ENCODE data around the gene ACCSL. TPM values are rescaled to one million over a fixed set of nuclear protein-coding genes. Genes with fewer than 3 reads are reported as not detected.

ACCSL gene
- not detected in 2 replicates for total RNA-seq (ENCODE audit: low replicate concordance)
- long read RNA-seq: 0 reads

DNA sequence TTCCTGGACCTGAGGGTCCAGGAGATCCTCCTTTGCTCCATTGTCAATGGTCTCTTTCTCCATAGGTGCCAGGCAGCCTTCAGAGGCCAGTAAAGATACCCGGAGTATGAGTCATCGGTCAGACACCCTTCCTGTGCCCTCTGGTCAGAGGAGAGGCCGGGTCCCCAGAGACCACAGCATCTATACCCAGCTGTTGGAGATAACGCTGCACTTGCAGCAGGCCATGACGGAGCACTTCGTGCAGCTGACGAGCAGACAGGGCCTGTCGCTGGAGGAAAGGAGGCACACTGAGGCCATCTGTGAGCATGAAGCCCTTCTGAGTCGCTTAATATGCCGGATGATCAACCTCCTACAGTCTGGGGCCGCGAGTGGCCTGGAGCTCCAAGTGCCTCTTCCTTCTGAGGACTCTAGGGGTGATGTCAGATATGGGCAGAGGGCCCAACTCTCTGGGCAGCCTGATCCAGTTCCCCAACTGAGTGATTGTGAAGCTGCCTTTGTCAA lies at the start of gene ACCSL:
ACCSL (plus strand) TSS at position 51 of the 501 bp plus-strand sequence; CDS start at position 107, 56 bp downstream.
- Mint-ChIP-seq H3K27ac (no peak within 1 kb of the TSS), H3K4me1 (ENCODE audit: unreplicated experiment) (no peaks in the 10 kb centered on the region), H3K4me3 (no peak within 1 kb of the TSS), H3K9me3 (no peaks in the 10 kb centered on the region), H3K36me3 (no peaks in the 10 kb centered on the region), H3K27me3 (peaks cover 46% of the 10 kb centered on the region)
- no peak for DNase-seq (ENCODE audit: extremely low spot score, unreplicated experiment)
- TF ChIP-seq, protein P1, sequence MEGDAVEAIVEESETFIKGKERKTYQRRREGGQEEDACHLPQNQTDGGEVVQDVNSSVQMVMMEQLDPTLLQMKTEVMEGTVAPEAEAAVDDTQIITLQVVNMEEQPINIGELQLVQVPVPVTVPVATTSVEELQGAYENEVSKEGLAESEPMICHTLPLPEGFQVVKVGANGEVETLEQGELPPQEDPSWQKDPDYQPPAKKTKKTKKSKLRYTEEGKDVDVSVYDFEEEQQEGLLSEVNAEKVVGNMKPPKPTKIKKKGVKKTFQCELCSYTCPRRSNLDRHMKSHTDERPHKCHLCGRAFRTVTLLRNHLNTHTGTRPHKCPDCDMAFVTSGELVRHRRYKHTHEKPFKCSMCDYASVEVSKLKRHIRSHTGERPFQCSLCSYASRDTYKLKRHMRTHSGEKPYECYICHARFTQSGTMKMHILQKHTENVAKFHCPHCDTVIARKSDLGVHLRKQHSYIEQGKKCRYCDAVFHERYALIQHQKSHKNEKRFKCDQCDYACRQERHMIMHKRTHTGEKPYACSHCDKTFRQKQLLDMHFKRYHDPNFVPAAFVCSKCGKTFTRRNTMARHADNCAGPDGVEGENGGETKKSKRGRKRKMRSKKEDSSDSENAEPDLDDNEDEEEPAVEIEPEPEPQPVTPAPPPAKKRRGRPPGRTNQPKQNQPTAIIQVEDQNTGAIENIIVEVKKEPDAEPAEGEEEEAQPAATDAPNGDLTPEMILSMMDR (conservative IDR thresholded peaks at IDR 0.05): no peak

DNA sequence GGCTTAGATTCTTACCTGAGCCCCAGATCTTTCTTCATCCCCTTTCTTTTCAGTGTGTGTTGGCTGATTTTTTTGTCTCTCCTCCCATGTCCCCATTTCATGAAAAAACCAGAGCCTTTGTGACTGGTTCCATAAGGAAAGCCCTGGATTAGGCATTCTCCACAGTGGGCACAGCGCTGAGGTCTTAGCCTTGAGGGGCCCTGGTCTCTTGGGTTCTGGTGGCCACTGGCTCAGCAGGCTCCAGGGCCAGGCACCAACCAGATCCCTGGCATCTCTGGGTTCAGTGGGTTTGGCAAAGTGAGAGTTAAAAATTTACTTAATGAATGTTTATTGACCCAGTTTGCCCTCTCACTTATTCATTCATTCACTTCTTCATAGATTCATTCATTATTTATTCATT lies 49.5 kb upstream of the ACCSL start:
- peaks cover 26% of the 10 kb centered on the region for H3K4me1 Mint-ChIP-seq (ENCODE audit: unreplicated experiment)
- H3K4me3 Mint-ChIP-seq: no peak overlapping the region
- DNase-seq (ENCODE audit: extremely low spot score, unreplicated experiment): no peak
- H3K9me3 Mint-ChIP-seq: no peaks in the 10 kb centered on the region
- peaks cover 5% of the 10 kb centered on the region for H3K27me3 Mint-ChIP-seq
- no peaks in the 10 kb centered on the region for H3K36me3 Mint-ChIP-seq
- no peak overlapping the region for H3K27ac Mint-ChIP-seq
- TF ChIP-seq, protein P1 (conservative IDR thresholded peaks at IDR 0.05): no peak

DNA sequence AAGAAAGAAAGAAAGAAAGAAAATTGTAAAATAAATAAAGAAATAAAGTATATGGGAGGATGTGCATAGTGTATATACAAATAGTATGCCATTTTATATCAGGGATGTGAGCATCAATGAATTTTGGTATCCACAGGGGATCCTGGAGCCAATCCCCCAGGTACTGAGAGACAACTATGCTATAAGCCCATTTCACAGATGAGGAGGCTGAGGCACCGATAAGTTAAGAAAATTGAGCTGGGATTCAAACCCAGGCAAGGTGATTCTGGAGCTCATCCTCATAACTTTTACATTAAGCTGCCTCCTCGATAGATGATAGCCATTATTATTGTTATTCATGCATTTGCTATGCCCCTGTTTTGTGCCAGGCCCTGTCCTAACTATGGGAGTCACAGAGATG lies 47.0 kb upstream of the ACCSL start:
- TF ChIP-seq, protein P1 (conservative IDR thresholded peaks at IDR 0.05): no peak
- Mint-ChIP-seq H3K27ac (no peak overlapping the region), H3K27me3 (no peaks in the 10 kb centered on the region), H3K4me1 (ENCODE audit: unreplicated experiment) (peaks cover 39% of the 10 kb centered on the region), H3K9me3 (no peaks in the 10 kb centered on the region), H3K36me3 (no peaks in the 10 kb centered on the region), H3K4me3 (peak overlapping the region; percentile 36)
- DNase-seq (ENCODE audit: extremely low spot score, unreplicated experiment): no peak

DNA sequence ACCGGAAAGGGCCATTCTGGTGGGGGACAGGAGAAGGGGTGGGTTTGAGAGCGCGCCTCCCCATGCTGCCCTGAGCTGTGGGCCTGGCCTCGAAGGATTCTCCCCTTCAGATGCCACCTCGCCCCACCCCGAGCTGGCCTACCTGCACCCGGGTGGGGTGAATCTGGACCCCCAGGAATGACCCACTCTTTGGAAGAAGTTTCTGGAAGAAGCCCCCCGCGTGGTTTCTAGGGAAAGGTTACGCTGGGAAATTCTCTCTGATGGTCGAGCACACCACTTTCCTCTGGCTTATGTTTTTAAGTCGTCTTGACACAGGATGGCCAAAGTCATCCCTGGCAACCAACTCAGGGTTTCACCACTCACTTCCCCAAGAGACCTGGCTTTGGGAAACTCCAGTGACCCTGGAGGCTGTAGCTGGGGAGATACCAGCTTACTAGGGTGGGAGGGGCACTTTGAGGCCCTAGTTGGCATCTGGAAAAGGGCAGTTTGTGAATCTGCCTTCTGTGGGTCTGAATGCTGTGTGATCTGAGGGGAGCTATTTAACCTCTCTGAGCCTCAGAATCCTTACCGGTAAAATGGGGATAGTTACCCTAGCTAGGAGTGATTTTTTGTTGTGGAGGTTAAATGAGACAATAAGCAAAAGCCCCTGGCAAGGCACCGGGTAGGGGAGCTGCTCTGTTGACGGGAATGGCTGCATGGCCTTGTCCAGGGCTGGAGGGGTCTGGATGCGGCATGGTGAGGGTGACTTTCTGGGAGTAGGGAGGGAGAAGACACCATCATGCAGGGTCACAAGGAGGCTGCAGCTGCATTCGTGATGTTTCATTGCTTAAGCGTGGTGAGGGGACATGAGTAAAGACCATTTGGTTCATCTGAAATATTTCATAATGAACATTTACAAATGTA lies 45.3 kb upstream of the ACCSL start:
- H3K27me3 Mint-ChIP-seq: no peaks in the 10 kb centered on the region
- no peaks in the 10 kb centered on the region for H3K9me3 Mint-ChIP-seq
- H3K27ac Mint-ChIP-seq: no peak overlapping the region
- no peak overlapping the region for H3K4me3 Mint-ChIP-seq
- peak; percentile 52 for DNase-seq (ENCODE audit: extremely low spot score, unreplicated experiment)
- TF ChIP-seq, protein P1 (conservative IDR thresholded peaks at IDR 0.05): no peak
- no peaks in the 10 kb centered on the region for H3K36me3 Mint-ChIP-seq
- peaks cover 37% of the 10 kb centered on the region for H3K4me1 Mint-ChIP-seq (ENCODE audit: unreplicated experiment)

DNA sequence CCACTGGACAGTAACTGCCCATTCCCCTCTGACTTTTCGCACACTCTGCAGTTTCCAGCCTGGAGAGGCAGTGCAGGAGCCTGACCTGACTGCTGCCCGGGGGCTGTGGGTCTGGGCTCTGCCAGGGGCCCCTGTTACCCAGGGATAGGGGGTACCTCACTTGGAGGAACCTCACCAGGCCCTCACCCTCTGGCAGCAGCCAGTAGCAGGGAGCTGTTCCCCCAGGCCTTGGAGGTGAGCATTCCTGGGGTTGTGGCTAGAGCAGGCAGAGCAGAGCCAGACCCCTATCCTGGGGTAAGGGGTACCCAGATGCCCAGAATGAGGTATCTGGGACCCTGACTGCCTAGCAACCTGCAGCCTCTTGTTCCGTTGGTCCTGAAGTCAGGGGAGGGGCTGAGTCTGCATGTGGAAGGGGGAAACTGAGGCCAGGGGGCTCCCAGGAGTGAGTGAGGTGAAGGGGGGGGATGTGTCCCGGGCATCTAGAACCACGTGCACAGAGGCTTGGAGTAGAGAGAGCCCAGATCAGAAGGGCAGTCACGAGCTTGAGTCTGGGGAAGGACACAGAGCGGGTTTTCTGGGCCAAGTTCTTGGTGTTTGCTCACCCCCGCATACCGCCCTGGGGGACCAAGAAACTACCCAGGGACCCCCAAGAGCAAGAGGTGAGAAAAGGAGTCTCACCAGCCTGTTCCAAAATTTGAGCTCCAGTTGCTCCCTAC lies 43.9 kb upstream of the ACCSL start:
- peaks cover 39% of the 10 kb centered on the region for H3K4me1 Mint-ChIP-seq (ENCODE audit: unreplicated experiment)
- H3K4me3 Mint-ChIP-seq: no peak overlapping the region
- no peaks in the 10 kb centered on the region for H3K27me3 Mint-ChIP-seq
- DNase-seq (ENCODE audit: extremely low spot score, unreplicated experiment): peak; percentile 64
- H3K27ac Mint-ChIP-seq: no peak overlapping the region
- no peaks in the 10 kb centered on the region for H3K36me3 Mint-ChIP-seq
- H3K9me3 Mint-ChIP-seq: no peaks in the 10 kb centered on the region
- TF ChIP-seq, protein P1 (conservative IDR thresholded peaks at IDR 0.05): no peak
